NCI-H2171 (cell line): Measurements from ENCODE around the gene MYBPH.

Experiments
- DNase-seq: peaks from one replicate; lab custom pipeline; 2025; lab: John Stamatoyannopoulos, UW

The MYBPH gene, protein sequence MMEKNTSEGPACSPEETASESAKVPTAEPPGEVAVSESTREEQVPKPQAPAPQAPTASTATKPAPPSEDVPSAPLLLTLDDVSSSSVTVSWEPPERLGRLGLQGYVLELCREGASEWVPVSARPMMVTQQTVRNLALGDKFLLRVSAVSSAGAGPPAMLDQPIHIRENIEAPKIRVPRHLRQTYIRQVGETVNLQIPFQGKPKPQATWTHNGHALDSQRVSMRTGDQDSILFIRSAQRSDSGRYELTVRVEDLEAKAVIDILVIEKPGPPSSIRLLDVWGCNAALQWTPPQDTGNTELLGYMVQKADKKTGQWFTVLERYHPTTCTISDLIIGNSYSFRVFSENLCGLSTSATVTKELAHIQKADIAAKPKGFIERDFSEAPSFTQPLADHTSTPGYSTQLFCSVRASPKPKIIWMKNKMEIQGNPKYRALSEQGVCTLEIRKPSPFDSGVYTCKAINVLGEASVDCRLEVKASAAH

DNA sequence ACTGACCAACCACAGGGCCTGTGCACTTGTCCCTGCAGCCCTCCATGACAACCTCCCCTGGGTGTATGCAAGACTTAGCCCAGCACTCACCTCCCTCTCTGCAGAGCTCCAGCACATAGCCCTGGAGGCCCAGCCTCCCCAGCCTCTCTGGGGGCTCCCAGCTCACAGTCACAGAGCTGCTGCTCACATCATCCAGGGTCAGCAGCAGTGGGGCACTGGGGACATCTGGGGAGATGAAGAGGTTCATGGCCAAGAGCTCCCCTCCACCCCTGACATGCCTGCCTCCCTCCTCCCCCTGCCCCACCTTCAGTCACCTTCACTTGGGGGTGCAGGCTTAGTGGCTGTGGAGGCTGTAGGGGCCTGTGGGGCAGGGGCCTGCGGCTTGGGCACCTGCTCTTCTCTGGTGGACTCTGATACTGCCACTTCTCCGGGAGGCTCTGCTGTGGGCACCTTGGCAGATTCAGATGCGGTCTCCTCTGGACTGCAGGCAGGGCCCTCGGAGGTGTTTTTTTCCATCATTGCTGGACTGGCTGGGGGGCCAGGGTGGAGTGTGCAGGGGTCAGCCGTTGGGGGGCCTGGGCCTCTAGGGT is at the start of gene MYBPH:
Gene MYBPH, minus strand, starts transcription at position 590 of the 590 bp plus-strand sequence. Its CDS starts 71 bp downstream, at position 519.
- DNase-seq = no peak

DNA sequence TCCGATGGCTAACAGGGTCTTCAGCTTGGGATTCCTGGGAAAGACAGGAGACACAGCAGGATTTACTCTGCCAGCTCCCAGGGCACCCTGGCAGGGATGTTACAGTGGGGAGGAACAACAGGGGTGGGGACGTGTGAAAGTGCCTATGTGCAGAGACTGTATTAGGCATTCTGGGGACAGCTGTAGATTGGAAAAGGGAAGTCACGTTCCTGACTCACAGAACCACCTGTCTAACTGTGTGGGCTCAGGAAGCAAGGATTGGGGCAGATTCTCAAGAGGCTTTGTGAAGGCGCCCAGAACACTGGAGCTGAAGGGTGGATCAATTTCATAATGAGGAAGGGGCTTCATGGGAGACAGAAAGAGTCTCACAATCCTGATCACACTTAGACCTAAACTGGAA is 49.4 kb upstream of the MYBPH start:
- no peak for DNase-seq

DNA sequence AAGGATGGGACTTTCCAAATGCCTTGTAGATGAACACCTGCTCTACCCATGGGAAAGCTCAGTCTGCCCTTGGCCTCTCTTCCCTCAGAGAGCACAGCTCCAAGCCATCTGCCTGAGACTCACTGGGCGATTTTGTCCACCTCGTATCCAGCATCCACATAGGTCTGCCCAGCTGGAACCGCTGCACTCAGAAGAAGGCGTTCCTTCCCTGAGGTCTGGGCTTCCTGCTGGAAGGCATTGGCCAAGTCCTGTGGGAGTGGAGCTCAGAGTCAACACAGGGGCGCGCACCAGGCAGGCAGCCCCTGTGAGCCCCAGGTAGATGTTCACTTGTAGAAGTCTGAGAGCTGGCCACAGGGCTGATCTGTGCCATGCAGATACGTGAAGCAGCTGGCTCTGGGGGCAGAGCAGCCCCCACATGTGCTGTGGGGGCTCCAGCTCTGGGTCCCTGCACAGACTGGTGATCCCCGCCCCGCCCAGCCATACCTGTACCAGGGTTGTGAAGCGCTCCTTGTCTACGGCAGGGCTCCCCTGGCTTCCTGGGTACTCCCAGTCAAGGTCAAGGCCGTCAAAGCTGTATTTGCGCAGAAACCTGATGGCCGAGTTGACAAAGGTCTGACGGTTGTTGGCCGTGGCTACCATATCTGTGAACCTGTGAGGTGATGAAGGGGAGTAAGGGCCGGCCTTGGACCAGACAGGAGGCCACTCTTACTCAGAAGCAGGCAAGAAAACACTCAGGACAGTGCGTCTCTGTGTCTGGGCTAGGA is 47.6 kb upstream of the MYBPH start:
- DNase-seq = no peak

DNA sequence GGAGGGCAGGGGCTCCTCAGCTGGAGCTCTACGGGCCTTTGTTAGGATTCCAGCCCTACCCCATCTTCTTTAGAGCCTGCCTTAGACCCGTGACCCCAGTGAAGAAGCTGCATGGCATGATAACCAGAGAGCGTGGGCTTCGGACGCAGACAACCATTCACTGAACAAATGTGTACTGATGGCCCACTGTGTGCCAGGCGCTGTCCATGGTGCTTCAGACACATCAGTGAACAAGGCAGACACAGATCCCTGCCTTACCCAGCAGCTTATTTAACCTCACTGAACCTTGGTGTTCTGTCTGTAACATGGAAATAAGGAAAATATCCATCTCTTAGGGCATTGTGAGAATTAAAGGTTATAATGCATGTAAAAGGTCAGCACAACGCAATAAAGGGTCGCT is 44.3 kb upstream of the MYBPH start:
- DNase-seq = no peak

DNA sequence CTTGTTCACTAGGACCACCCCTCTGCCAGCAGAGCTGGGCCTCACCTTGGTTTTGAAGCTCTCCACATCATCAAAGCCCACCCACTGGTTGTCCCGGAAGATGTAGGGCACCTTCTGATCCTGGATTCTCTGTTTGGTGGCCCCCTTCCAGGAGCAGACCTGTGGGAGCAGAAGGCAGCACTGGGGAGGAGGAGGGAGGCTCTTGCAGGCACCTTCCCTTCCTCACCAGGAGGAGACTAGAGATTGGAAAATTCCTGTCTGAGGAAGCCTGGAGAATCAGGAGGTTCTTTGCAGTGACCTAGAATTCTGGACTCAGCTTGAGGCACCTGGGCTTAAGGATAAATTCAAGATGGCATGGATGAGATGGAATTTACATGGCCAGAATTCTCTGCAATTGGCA is 43.5 kb upstream of the MYBPH start:
- DNase-seq = no peak

DNA sequence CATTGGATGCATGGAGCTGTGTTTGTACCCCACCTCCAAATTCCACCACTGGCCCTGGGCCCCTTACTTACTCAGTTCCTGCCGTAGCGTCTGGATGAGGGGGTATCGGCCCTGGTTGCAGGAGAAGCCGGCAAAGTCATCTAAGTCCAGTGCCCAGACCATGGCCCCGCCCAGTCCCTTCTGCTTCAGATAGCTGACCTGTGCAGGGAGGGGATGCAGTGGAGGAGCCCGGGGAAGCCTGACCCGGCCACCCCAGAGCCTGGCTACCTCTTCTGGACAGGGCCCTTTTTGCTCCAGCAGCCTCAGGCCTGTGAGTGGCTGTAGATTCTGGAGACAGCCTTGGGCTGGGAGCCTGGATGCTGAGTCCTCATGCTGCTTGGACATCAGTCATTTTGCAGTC is 42.0 kb upstream of the MYBPH start:
- DNase-seq = no peak

DNA sequence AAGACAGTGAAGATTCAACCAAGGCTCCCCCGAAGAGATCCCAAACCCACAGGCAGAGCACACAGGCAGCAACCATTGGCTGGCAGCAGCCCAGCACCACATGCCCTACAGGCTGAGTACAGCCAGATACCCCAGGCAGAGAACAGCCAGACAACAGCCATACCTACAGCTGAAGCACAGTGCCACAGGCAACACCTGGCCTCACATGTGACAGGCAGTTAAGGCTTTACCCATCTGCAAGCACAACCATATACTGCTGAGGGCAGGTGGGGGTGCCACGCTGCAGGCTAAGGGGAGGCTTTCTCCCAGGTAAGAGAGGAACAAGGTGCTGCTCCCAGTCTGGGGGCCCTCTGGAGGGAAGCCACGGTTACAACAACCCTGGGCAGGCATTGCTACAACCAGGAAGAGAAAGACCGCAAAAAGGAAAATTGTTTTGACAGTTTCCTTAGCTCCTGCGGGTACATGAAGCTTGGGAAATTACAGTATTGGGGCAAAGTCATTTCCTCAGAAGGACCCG is 41.6 kb upstream of the MYBPH start:
- peak; percentile 10 for DNase-seq

DNA sequence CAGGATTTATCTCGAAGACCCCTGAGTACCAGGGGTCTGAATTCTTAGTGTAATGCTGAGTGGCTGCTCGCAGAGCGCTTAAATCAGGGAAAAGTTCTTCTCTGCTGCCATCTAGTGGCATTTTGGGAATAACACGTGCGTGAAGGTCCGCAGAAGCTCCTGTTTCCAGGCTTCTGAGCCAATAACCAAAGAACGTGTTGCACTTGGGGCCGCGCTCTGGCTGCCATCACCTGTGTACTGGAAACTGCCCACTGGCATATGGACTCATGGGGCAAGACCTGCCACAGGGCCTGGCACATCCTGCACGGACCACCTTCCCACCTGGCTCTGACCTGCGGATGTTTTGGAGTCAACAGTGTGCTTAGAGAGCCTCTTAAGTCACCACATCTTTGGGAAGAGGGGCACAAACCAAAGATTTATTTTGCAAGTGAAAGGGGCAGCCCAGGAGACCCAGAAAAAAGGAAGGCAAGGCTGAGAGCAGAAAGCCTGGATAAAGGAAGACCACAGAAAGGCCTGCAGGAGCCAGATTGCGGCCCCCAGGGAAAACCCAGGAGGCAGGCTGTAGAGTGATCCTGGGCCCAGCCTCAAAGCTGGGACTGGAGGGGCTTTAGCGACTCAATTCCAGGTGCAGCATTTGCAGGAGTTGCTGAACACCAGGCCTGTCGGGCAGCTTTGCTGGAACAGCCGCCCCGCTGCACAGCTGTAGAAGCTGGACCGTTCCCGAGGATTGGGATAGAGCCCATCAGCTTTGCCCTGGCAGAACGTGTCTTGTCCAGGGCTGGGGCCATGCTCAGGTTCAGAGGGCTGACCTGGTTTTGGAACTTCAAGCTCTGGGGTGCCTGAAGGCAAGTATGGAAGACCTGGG is 40.9 kb upstream of the MYBPH start:
- peak; percentile 59 for DNase-seq

DNA sequence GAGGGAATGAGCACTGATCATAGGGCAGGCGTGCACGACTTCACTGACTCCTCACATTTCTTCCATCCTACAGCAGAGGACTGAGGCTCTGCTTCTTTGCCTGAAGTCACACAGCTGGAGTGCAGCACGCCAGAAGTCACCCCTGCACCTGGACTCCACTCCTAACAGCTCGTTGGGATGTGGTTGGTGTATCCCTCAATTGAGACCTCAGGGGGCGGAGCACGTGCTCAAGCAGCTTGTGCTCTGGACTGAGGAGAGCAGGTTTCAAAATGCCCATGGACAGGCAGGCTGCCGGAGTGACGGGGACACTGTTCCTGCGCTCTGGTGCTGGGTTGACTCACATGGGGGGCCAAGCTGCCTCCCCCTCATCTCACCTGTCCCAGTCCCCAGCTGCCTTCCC is 39.9 kb upstream of the MYBPH start:
- peak; percentile 5 for DNase-seq

DNA sequence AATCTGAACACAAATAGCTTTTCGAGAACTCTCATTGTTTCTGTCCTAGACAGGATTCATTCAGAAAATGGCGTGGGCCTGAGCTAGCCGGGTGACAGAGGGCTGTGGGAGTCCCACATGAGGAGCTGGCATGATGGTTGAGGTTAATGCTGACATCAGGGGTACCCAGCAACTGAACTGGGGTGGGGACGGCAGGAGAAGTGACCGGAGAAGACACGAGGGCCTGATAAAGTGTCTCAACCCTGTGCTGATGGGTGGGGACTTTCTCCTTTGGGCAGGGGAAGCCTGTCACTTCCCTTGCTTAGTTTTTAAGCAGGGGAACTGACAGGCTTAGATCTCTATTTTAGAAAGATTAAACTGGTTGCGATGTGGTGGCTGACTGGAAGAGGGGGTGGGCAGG is 39.2 kb upstream of the MYBPH start:
- DNase-seq = no peak

DNA sequence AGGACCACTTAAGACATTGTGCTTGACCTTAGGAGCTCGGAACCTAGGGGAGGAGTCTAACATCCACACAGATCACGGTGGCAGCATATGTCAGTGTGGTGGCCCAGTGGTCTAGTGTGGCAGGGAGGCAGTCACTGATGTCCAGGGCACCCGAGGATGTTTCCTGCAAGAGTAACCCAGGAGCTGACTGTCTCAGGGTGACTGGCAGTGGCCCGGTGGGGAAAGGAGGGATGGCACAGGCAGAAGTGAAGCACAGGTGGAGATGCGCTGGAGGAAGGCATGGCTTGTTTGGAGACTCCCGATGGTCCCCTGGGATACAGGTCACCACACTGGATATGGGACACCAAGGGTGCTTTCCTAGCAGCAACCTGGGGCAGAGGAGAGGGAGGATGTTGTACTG is 37.5 kb upstream of the MYBPH start:
- no peak for DNase-seq

DNA sequence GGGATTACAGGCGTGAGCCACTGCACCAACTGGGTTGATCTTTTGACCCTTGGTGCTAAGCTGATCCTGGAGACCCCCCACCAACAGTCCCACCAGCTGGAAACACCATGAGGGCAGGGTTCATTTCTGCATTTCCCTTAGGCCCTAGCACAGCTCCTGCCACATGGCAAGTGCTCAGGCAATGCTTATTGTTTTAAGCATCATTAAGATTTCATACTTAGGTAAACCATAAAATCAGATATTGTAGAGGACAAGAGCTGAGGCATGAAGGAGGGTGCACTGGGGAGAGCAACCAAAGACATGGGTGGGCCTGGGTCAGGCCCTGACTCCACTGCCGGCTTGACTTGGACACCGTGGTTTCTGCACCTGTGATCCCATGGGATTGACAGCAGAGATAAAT is 36.2 kb upstream of the MYBPH start:
- no peak for DNase-seq

DNA sequence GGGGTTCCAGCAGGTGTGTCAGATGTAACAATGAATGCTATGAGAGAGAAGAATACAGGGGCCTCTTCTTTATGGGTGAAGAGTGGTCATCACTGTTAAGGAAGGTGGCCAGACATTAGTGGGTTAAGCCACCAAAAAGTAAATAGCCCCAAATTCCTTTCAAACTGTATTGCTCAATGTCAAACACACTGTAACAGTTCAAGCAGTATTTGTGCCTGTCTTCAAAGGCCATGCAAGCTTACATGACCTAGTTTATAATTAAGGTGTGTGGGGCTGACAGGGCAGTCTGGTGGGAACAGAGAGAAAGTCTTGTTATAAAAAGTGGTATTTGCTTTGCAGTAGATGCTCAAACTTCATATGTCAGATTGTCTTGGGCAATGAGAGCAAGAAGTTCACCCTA is 35.4 kb upstream of the MYBPH start:
- DNase-seq = no peak

DNA sequence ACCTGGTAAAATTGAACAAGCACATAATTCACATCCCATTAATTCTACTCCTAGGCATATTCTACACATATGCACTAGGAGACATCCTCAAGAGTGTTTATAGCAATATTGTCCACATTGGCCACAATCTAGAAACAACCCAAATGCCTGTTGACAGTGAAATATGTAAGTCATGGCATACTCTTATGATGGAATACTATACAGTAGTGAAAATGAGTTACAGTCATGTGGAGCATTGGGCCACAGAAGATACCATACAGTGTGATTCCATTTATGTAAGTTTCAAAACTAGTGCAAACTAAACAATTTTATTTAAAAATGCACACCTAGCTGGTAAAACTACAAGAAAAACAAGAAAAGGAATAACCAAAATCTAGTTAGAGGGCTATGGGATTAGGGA is 34.7 kb upstream of the MYBPH start:
- no peak for DNase-seq

DNA sequence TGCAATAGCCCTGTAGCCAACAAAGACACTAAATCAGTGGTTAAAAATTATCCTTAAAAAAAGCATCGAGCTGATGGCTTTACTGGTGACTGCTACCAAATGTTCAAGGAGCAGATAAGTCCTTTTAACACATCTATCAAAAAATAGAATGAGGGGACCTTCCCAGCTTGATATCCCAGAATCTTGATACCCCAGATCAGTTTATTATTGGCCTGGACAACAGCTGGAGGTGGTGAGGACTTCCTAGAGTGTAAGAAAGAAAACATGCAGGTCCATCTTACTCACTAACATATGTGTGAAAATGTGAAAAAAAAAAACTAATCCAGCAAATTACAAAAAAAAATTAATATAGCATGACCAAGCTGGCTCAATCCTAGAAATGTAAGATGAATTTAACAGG is 32.6 kb upstream of the MYBPH start:
- no peak for DNase-seq

DNA sequence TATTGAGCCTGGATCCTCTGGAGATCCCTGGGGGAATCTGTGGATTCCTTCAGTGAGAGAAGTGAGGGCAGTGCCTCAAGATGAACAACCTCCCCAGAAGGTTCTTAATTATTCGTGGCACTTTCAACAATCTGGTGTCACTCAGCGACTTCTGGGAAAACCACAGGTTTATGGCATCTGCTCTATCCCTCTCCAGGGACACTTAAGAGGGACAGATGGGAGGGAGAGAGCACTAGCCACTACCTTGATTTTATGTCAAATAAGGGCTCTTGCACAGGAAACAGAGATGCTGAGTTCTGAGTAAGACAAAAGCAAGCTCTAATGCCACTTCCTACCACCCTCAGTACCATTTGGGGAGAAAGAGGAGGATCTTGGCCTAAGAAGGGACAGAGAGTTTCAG is 32.1 kb upstream of the MYBPH start:
- DNase-seq = peak; percentile 71

DNA sequence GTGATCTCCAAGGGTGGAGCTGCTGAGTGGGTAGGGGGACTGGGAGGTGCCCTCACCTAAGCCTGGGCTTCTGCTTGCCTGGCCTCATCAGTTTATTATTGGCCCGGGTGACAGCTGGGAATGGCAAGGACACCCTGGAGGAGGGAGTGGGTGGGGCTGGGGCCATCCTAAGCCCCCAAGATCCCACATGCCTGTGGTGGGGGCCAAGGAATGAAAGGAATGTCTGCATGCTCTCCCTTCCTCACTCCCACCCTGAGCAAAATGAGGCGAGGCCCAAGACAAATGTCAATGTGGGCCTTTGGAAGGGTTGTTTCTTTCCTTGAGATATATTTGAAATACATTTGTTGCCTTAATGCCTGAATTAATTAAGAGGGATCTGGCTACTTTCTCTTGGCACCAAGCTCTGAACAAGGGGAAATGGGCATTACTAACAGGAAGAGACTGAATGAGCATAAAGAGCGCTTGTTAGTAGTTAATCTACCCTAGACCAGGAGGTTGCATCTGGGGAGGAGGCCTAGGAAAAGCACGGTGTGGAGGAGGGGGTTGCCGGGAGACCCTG is 30.6 kb upstream of the MYBPH start:
- no peak for DNase-seq

DNA sequence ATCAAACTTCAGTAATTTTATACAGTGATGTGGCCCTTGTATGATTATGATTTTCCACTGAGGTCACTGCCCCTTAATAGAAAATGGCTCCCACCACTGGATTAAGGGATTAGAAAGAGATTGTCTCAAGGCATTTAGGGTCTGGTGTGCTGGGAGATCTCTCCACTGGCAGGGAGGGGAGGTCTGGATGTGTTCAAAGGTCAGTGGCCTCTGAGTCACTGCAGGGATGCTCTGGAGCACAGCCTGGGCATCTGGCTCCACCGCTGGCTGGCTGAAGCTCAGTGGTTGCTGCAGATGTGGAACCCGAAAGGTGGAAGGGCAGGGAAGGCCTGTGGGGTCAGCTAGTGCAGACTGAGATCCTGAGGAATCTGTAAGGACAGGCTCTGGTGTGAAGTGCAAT is 29.1 kb upstream of the MYBPH start:
- no peak for DNase-seq

DNA sequence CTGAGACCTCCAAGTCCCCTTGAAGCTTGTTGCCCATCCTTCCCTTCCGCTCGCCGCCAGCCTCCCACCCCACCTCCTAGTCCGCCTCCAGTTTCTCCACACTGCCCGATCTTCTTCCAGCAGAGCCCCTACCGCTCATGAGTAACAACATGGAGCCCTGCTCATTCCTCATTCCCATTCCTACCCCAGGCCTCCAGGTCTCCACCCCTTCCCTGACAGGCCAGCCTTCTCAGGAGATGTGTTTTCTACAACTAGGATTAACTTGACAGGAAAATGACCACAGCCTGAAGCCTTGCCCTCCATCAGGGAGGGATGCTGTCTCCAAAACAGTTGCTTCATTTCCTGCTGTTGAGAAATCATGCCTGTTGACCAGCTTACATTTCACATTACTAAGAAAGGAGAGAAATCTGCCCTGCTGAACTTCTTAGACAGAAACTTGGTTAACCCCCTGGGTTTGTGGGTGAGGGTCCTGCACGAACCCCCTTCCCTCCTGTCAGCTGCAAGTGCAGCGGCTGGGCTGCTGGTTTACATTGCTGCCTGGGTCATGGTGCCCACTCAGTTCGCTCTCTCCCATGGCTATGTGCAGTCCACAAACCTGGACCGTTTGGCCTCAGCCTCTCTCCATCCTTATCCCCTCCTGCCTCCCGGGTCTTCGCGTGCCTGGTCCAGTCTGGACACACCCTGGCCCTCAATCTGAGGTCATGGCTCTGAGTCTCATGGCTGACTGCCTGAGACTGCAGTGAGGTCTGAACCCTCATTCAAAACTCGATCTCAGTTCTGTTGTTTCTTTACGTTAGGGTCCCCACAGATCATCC is 27.0 kb upstream of the MYBPH start:
- DNase-seq = no peak

DNA sequence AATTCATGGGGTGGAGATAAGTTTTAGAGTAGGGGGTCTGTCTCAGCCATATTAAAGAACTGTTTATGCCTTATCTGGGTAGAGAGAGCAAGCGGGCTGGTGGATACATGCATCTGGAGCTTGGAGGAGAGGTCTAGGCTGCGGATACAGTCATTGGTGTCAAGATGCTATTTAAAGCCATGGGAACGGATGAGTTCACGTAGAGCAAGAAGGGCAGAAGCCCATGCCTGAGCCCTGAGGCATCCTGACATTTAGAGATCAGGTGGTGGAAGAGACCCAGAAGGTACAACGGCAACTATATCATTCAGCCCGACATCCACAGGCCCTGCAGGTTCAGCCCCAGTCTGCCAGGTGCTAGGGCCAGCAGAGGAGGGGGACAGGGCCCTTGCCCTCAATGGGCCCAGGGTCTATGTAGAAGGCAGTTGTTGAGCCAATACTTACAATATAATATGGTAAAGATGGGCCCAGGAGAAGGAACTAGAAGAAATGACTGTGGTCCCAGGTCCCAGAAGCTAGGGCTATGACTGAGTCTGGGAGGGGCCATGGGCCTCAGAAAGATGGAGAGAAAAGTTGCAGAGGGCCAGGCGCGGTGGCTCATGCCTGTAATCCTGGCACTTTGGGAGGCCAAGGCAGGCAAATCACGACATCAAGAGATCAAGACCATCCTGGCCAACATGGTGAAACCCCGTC is 26.0 kb upstream of the MYBPH start:
- DNase-seq = no peak
